HG02852 (cell line): ENCODE results near the gene ADAT3.
"Not testable (repeated sequence)": the region's sequence is repeated elsewhere in the genome, so short reads cannot be mapped to it uniquely, and the experiment has no call there.

Source experiments
- ATAC-seq: cut with Tn5 transposase; IDR thresholded peaks from one replicate; pipeline ENCODE4 v1.9.1; 2021; ENCODE audit warnings: mild to moderate bottlenecking, moderate library complexity; ENCODE audit not compliant: unreplicated experiment

Gene ADAT3

DNA sequence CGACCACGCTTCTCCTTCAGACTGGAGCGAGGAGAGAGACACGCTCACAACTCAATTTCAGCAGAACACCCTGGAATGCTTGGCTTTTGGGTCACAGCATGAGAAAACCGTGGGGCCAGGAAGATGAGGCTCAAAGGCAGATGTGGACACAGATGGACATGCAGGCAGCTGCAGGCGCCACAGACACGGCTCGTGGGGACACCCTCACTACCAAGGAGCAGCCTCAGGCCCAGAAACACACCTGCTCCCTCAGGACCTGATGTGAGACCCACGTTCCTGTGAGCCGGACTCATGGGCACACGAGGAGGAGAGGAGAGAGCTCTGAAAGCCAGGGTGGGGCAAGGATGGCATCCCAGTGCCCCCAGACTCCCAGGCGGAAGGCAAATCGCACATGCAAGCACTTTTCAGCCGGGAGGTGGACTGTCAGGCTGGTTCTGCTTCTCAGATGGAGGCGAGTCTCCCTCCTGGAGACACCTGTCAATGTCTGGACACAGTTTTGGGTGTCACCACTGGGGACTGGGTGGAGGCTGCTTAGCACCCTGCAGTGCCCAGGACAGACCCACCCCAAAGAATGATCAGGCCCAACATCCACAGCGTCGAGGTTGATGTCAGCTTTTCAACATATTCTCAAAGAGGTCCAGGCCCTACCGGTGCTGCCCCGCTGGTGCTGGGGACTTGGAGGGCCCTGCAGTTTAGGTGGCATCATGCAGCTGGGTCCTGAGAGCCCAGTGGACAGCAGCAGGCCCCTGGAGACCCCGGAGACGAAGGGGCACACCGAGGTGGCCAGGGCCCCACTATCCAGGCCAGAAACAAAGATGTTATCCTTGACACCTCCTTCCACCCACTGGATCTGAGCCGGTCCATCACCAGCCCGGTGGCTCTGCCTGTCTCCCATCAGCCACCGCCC, 22.2 kb upstream of the ADAT3 start:
- ATAC-seq: no peak

DNA sequence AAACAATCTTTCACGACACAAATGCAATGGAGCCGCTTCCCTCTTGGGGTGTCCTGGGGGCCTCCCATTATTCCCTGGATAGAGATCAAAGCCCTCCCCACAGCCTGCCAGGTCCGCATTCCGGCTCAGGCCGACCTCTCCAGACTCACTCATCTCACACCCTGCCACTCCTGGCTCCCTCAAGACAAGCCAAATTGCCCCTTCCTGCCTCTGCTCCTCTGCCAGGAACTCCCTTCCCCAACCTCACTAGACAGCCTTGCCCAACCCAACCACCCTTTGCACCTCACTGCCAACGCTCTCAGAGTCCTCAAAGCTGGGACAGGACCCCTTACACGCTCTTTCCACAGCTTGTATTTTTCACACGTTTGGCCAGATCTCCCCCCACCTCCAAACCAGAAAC, 21.4 kb upstream of the ADAT3 start:
- no peak for ATAC-seq

DNA sequence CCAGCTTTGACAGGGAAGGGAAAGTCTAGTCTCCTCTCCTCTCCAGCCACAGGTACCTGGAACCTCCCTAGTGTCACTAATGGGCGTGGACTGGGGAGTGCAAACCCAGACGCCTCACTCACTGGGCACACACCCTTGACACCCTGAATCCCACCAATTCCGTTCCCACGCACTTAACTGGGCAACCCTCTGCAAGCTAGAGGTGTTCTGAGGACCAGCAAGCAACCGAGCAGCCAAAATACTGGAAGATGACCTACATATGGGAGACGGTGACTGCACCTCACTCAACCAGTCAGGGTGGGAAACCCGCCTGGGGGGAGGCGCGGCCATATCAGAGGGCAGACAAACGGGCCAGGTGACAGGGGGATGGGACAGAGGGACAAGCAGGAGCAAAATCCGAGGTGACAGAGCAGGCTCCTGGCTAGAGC, 20.9 kb upstream of the ADAT3 start:
- no peak for ATAC-seq

DNA sequence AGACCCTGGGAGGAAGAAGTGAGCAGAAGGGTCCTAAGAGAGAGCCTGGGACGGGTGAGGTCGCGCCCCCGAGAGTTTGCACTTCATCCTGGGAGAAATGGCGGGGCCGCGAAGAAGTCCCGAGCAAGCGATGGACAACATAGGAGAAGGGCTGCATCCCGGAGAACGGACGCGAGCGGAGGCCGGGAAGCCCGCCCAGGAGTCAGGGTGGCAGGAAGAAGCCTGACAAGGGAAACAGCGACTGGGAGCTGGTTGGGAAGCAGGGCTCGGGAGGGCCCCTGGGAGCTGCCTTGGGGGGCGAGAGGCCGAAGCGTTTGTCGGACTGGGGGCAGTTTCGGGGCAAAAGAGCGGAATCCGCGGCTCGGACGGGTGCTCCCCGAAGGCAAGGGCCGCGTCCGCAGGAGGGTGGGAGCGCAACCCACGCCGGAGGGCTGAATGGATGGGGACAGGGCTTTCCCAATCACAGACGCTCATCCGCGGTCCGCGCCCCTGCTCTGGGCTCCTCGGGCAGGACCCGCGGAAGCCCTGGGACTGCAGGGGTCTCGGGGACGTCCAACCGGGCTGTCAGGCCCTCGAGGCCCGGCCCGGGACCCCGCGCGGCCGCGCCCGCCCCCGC, 20.4 kb upstream of the ADAT3 start:
- ATAC-seq: peak; percentile 16

DNA sequence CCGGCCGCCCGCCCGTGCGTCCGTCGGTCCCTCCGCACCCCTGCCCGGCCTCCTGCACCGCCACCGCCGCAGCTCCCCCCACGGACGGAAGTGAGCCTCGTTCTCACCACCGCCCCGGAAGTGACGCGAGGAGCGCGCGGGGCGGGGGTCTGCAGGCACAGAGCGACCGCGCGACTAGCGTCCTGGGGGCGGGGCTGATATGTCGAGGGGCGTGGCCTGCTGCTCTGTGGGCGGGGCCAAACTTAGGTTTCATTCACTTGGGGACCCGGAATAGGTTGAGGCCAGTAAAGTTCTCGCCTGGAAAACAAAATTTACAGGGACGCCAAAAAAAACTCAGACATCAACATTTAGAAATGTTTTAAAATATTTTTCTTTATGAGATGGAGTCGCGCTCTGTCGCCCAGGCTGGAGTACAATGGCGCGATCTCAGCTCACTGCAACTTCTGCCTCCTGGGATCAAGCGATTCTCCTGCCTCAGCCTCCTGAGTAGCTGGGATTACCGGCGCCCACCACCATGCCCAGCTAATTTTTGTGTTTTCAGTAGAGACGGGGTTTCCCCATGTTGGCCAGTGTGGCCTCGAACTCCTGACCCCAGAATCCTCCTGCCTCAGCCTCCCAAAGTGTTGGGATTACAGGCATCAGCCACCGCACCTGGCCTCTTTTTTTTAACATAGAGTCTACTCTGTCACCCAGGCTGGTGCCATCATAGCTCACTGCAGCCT, 19.6 kb upstream of the ADAT3 start, which contains the start of gene ABHD17A:
Gene ABHD17A, minus strand, starts transcription at position 99 of the 722 bp plus-strand sequence. CDS start 3,930 bp downstream, outside the sequence.
- peak; percentile 70 for ATAC-seq

DNA sequence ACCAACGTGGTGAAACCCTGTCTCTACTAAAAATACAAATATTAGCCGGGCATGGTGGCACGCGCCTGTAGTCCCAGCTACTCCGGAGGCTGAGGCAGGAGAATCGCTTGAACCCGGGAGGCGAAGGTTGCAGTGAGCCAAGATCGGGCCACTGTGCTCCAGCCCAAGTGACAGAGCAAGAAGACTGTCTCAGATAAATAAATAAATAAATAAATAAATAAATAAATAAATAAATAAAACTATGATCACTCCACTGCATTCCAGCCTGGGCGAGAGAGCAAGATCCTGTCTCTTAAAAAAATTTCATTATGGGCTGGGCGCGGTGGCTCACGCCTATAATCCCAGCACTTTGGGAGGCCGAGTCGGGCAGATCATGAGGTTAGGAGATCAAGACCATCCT, 18.8 kb upstream of the ADAT3 start:
- not testable (repeated sequence) for ATAC-seq

DNA sequence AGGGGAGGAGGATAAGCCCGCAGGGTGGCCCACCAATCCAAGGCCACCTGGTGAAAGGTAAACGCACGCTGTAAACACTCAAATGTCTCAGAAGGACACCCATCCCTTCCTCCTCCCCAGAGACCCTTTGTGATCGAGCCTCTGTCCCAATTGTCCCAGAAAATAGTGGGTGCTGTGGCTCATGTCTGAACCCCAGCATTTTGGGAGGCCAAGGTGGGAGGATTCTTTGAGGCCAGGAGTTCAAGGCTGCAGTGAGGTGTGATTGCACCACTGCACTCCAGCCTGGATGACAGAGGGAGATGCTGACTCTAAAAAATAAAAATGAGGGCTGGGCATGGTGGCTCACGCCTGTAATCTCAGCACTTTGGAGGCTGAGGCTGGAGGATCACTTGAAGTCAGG, 16.8 kb upstream of the ADAT3 start:
- ATAC-seq: no peak

DNA sequence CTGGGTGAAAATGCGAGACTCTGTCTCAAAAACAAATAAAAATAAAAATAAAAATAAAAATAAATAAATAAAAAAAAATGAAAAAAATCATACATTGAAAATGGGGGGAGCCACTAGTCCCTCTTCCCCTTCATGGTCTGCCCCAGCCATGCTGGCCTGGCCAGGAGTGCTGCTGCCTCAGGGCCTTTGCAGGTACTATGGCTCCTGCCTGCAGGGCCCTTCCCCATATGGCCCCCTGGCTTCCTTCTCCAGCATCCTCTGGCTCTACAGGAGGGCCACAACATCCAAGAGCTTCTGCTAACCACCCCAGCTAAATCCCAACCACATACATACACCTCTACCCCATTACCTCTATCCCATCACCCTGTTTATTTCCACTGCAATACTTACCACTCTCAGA, 15.3 kb upstream of the ADAT3 start:
- no peak for ATAC-seq

DNA sequence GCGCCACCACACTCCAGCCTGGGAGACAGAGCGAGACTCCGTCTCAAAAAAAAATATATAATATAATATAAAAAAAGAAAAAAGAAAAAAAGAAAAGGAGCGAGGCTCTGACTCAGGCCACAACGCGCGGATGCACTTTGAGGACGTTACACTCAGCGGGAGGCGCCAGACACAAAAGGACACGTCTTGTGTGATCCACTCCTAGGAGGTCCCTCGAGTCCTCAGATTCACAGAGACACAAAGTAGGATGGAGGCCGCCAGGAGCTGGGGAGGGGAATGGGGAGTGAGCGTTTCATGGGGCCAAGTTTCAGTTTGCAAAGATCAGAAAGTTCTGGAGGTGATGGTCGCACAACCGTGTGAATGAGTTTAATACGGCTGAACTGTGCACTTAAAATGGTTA, 11.4 kb upstream of the ADAT3 start:
- no peak for ATAC-seq

DNA sequence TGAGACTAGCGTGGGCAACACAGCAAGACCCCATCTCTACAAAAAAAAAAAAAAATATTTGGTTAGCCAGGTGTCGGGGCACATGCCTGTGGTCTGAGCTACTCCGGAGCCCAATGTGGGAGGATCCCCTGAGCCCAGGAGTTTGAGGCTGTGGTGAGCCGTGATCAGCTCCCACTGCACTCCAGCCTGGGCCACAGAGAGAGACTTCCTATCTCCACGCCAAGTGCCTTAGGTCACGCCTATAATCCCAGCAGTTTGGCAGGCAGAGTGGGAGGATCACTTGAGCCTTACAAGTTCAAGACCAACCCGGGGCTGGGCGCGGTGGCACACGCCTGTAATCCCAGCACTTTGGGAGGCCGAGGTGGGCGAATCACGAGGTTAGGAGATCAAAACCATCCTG, 8.7 kb upstream of the ADAT3 start:
- no peak for ATAC-seq

DNA sequence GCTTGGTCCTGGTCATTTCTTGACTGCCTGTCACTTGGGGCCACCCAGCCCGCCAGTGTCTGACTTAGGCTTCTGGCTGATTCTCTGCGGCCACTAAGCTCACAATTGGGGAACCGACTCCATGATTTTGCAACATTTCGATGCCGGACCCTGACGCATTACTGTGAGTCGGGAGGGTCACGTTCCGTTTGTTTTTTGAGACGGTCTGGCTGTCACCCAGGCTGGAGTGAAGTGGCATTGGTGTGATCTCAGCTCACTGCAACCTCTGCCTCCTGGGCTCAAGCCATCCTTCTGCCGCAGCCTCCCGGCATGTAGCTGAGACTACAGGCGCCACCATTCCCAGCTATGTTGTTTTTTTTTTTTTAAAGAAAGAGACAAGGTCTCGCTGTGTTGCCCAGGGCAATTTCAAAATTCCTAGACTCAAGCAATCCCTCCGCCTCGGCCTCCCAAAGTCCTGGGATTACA, 3.2 kb upstream of the ADAT3 start:
- ATAC-seq: no peak

DNA sequence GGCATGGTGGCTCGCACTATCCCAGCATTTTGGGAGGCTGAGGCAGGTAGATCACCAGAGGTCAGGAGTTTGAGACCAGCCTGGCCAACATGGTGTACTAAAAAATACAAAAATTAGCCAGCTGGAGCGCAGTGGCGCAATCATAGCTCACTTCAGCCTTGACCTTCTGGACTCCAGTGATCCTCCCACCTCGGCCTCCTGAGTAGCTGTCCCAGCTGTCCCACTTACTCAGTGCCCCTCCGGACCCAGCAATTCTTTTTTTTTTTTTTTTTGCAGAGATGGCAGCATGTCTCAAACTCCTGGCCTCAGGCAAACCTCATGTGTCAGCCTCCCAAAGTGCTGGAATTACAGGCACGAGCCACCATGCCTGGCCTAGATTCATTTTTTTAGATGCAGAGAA, 2.3 kb upstream of the ADAT3 start:
- no peak for ATAC-seq

DNA sequence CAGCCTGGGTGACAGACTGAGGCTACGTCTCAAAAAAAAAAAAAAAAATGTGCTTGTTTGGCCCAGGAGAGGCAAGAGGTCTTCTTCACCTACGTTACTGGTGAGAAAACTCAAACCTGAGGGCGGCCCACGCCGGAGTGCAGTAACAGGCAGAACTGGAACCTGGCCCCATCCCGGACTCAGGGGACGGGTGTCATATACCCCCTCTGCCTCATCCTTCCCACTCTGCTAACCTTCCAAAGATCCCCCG, 414 bp upstream of the ADAT3 start:
- no peak for ATAC-seq

DNA sequence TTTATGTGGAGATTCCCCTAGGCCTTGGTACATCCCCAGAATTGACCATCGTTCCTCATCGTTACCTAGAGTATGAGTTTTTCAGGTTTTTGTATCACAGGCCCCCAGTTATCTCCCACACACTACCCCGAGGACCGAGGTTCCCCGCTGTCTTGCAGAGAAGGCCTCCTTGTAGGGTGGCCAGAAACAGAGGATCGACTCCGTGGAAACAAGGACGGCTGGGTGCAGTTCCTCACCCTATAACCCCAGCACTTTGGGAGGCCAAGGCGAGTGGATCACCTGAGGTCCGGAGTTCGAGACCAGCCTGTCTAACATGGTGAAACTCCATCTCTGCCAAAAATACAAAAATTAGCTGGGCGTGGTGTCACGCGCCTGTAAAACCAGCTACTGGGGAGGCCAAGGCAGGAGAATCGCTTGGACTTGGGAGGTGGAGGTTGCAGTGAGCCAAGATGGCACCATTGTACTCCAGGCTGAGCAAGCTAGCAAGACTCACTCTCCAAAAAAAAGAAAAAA, 720 bp downstream of the ADAT3 start:
- no peak for ATAC-seq

DNA sequence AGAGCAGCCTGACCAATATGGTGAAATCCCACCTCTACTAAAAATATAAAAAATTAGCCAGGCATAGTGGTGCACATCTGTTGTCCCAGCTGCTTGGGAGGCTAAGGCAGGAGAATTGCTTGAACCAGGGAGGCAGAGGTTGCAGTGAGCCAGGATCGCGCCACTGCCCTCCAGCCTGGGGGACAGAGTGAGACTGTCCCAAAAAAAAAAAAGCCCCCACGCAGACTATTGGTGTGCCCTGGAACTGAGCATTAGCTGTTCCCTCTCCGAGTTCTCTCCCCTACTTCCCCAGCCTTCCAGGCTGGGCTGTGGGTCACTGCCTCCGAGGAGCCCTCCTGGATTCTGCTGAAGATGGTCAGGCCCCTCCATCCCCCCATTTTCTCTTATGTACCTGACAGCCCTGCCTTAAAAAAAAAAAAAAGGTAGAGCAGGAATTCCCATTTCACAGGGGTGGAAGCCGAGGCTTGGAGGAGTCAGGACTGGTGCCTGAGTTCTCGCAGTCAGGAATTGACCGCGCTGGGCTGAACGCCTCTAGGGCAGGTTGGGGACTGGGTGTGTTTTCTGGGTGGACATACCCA, 1.9 kb downstream of the ADAT3 start:
- ATAC-seq: no peak

DNA sequence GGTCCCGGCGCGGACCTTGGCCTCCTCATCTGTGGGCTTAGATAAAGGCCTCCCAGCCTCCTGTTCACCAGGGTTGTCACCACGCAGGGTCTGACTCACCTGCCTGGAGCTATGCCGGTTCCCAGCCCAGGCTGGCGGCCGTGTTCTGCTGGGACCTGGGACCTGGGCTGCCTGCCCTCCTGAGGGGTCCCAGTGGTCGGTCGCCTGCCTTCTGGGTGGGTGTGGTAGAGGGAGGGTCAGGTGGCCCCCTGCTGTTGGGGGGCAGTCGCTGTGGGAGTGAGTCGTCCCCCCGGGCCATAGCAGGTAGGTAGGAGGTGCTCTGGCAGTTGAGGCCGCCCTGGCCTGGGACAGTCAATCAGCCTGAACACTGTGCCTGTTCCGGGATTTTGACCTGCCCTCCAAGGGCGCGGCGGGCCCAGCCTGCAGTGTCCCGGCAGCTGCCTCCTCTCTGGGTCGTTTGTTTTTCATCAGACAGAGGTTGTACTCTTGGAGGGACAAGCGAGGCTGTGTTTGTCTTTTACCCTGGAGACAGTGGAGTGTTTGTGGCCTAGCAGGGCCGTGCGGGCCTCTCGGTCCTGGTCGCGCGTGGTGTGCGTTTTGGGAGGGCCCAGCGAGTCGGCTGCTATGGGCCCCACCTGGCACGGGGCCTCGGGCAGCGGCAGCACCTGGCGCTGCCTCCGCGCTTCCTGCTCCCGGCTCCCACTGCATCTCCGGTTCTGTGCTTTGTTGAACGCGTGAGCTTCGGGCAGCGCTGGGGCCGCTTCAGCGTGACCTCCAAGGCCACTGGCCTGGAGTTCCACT, 2.6 kb downstream of the ADAT3 start:
- ATAC-seq: no peak

DNA sequence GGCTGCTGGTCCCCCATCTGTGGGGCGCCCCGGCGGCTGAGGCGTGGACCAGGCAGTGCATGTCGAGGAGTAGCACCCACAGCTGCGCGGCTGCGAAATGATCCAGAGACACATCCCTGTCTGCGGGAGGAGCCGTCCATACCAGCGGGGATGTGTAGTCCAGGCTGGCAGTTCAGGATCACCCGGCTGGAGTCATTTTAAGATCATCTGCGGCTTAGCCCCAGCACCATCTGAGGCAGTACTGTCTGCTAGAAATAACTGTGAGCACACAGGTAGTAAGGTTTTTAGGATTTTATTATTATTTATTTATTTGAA, 3.1 kb downstream of the ADAT3 start:
- ATAC-seq: no peak

DNA sequence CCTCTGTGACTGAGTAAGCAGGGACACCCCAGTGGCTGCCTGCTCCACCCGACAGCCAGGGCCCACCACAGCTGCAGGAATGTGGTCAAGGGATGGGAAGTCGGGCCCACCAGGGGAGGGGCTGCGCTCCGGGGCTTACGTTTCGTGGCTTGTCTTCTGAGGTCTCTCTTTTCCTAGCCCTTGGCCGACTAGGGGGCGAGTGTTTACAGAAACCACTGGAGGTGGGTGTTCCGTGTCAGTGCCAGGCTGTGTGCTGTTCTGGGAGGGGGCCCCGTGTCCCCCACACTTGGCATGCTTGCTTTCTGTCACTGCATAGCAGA, 4.5 kb downstream of the ADAT3 start:
- no peak for ATAC-seq

DNA sequence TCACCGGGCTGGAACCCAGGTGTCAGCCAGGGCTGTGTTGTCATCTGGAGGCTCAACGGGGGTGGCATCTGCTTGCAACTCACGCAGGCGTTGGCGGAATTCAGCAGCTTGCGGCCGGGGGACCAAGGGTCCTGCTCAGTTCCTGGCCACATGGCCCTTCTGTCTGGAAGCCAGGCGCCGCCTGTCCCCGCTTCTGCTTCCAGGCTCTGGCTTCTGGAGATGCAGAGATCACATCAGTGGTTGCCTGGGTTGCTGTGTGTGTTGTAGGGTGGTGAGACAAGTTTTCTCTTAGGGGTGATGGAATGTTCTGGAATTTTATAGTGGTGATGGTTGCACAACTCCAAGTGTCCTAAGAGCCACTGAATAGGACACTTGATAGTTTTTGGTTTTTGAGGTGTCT, 5.0 kb downstream of the ADAT3 start:
- ATAC-seq: no peak

DNA sequence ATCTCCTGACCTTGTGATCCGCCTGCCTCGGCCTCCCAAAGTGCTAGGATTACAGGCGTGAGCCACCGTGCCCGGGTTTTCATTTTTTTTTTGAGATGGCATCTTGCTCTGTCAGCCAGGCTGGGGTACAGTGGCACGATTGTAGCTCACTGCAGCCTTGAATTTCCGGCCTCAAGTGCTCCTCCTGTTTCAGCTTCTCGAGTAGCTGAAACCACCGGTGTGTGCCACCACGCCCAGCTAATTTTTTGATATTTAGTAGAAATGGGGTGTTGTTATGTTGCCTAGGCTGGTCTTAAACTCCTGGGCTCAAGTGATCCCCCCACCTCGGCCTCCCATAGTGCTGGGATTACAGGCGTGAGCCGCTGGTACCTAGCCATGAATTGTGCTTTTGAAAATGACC, 5.9 kb downstream of the ADAT3 start:
- ATAC-seq: no peak

DNA sequence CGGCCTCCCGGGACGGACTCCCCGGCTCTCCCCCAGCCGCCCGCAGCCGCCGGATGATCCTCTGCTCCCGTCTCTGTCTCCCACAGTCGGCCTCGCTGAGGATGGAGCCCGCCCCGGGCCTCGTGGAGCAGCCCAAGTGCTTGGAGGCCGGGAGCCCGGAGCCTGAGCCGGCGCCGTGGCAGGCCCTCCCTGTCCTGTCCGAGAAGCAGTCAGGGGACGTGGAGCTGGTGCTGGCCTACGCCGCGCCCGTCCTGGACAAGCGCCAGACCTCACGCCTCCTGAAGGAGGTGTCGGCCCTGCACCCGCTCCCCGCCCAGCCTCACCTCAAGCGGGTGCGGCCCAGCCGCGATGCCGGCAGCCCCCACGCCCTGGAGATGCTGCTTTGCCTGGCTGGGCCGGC, 6.8 kb downstream of the ADAT3 start:
- no peak for ATAC-seq
